ENCODE measurements around the gene AMY2A. TPM values are rescaled to one million over a fixed set of nuclear protein-coding genes. Genes with fewer than 3 reads are reported as not detected.
"Not testable (repeated sequence)": the region's sequence is repeated elsewhere in the genome, so short reads cannot be mapped to it uniquely, and the experiment has no call there.

AMY2A gene
- total and polyA plus RNA-seq, 2 donors from 2014 or later: 0.26 TPM; not detected in 1

GRCh38 chr1:103582464-103582863 is 34.8 kb upstream of the AMY2A start:
- no peaks in the 10 kb centered on the region for H3K27me3 ChIP-seq (ENCODE audit: control insufficient read depth, insufficient read depth, low read length)
- no peaks in the 10 kb centered on the region for H3K4me1 ChIP-seq (ENCODE audit: control insufficient read depth in 2 of 3, insufficient read depth in 2 of 3, low read depth in 1 of 3, low read length in 3 of 3)
- H3K9ac ChIP-seq (ENCODE audit: low read length in 3 of 3): no peak overlapping the region
- H3K9me3 ChIP-seq (ENCODE audit: control insufficient read depth in 2 of 3, insufficient read depth in 1 of 3, low read length in 3 of 3): no peaks in the 10 kb centered on the region
- H3K4me3 ChIP-seq (ENCODE audit: low read length in 3 of 3): no peak overlapping the region
- H3K36me3 ChIP-seq (ENCODE audit: control insufficient read depth in 2 of 3, insufficient read depth in 3 of 3, low read length in 3 of 3): no peaks in the 10 kb centered on the region
- DNase-seq (no peak), FAIRE-seq (no peak)
- intact Hi-C loops (cut with DNase I): no loop called here
- no peak overlapping the region for H3K27ac ChIP-seq (ENCODE audit: low read depth in 2 of 2, low read length in 2 of 2)
- TF ChIP-seq CTCF (IDR thresholded peaks at IDR 0.05; ENCODE audit: borderline replicate concordance, extremely low read depth, insufficient read depth): no peak

GRCh38 chr1:103583887-103584286 is 33.3 kb upstream of the AMY2A start:
- no peak for TF ChIP-seq CTCF (IDR thresholded peaks at IDR 0.05; ENCODE audit: borderline replicate concordance, extremely low read depth, insufficient read depth)
- no peak for DNase-seq
- intact Hi-C loops (cut with DNase I): no loop called here
- Histone ChIP-seq H3K36me3 (ENCODE audit: control insufficient read depth in 2 of 3, insufficient read depth in 3 of 3, low read length in 3 of 3) (no peaks in the 10 kb centered on the region), H3K27ac (ENCODE audit: low read depth in 2 of 2, low read length in 2 of 2) (no peak overlapping the region), H3K9me3 (ENCODE audit: control insufficient read depth in 2 of 3, insufficient read depth in 1 of 3, low read length in 3 of 3) (no peaks in the 10 kb centered on the region), H3K9ac (ENCODE audit: low read length in 3 of 3) (no peak overlapping the region), H3K4me1 (ENCODE audit: control insufficient read depth in 2 of 3, insufficient read depth in 2 of 3, low read depth in 1 of 3, low read length in 3 of 3) (no peaks in the 10 kb centered on the region), H3K27me3 (ENCODE audit: control insufficient read depth, insufficient read depth, low read length) (no peaks in the 10 kb centered on the region), H3K4me3 (ENCODE audit: low read length in 3 of 3) (no peak overlapping the region)
- FAIRE-seq: no peak

- Histone ChIP-seq H3K4me3 (ENCODE audit: low read length in 3 of 3) (no peak overlapping the region), H3K27ac (ENCODE audit: low read depth in 2 of 2, low read length in 2 of 2) (no peak overlapping the region), H3K36me3 (ENCODE audit: control insufficient read depth in 2 of 3, insufficient read depth in 3 of 3, low read length in 3 of 3) (no peaks in the 10 kb centered on the region), H3K9me3 (ENCODE audit: control insufficient read depth in 2 of 3, insufficient read depth in 1 of 3, low read length in 3 of 3) (no peaks in the 10 kb centered on the region), H3K27me3 (ENCODE audit: control insufficient read depth, insufficient read depth, low read length) (no peaks in the 10 kb centered on the region), H3K9ac (ENCODE audit: low read length in 3 of 3) (no peak overlapping the region), H3K4me1 (ENCODE audit: control insufficient read depth in 2 of 3, insufficient read depth in 2 of 3, low read depth in 1 of 3, low read length in 3 of 3) (no peaks in the 10 kb centered on the region)
- DNase-seq (no peak), FAIRE-seq (no peak)
- intact Hi-C loops (cut with DNase I): no loop called here
- TF ChIP-seq CTCF (IDR thresholded peaks at IDR 0.05; ENCODE audit: borderline replicate concordance, extremely low read depth, insufficient read depth): no peak
These were observed 32.7 kb upstream of the AMY2A start for GRCh38 chr1:103584537-103584936.

DNA sequence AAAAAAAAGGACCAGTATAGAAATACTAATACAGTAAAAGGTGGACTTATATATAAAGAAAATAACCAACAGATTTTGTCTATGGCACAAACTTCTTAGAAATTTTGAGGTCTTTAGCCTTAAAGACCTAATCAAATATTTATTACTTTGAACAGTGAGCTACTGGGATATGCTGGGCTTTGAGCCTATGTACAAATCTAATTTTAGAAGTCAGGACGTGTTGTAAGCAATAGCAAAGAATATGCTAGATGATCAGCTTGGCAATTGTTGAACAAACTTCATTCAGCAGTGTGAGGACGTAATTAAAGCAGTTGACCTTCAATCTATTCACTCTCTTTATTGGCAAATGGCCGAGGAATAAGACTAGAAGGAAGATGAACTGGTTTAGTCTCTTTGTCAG is 14.5 kb upstream of the AMY2A start:
- H3K9ac ChIP-seq (ENCODE audit: low read length in 3 of 3); intact Hi-C loops (cut with DNase I); H3K4me3 ChIP-seq (ENCODE audit: low read length in 3 of 3); H3K36me3 ChIP-seq (ENCODE audit: control insufficient read depth in 2 of 3, insufficient read depth in 3 of 3, low read length in 3 of 3); H3K27ac ChIP-seq (ENCODE audit: low read depth in 2 of 2, low read length in 2 of 2); H3K9me3 ChIP-seq (ENCODE audit: control insufficient read depth in 2 of 3, insufficient read depth in 1 of 3, low read length in 3 of 3); DNase-seq; H3K4me1 ChIP-seq (ENCODE audit: control insufficient read depth in 2 of 3, insufficient read depth in 2 of 3, low read depth in 1 of 3, low read length in 3 of 3); H3K27me3 ChIP-seq (ENCODE audit: control insufficient read depth, insufficient read depth, low read length): not testable (repeated sequence)
- peak; percentile 75 for FAIRE-seq

All from kidney (tissue), 14 donors.